Loucy (cell line): ENCODE data around the gene FLT1.

ENCODE experiments used
- H2AFZ ChIP-seq: fragments of 200-600 bp; sonication (generic); 2 replicates; pipeline ENCODE4 v1.6.0; 2016; ENCODE audit warnings: antibody characterized with exemption, mild to moderate bottlenecking, low read length, moderate library complexity
- H3F3A ChIP-seq: fragments of 200-600 bp; 2 replicates; pipeline ENCODE4 v1.6.0; 2016; ENCODE audit warnings: antibody characterized with exemption, low read depth, mild to moderate bottlenecking
- H3K27me3 ChIP-seq: fragments of 200-600 bp; sonication (generic); 2 replicates; pipeline ENCODE4 v1.6.1; 2014; ENCODE audit warnings: low read length, mild to moderate bottlenecking; ENCODE audit not compliant: insufficient read depth, poor library complexity, severe bottlenecking
- H3K36me3 ChIP-seq: fragments of 200-600 bp; sonication (generic); 2 replicates; pipeline ENCODE4 v1.6.1; 2016; ENCODE audit warnings: low read length; ENCODE audit not compliant: insufficient read depth
- H3K4me1 ChIP-seq: fragments of 200-600 bp; sonication (generic); 2 replicates; pipeline ENCODE4 v1.5.1; 2014; ENCODE audit warnings: low read length, mild to moderate bottlenecking; ENCODE audit not compliant: insufficient read depth, poor library complexity, severe bottlenecking
- H3K4me2 ChIP-seq: fragments of 200-600 bp; sonication (generic); 2 replicates; pipeline ENCODE4 v1.6.0; 2014; ENCODE audit warnings: antibody characterized with exemption, low read length, low read depth, mild to moderate bottlenecking; ENCODE audit not compliant: poor library complexity, severe bottlenecking
- H3K4me3 ChIP-seq: fragments of 200-600 bp; sonication (generic); 2 replicates; pipeline ENCODE4 v1.5.1; 2014; ENCODE audit warnings: low read length, mild to moderate bottlenecking, mixed read lengths; ENCODE audit not compliant: poor library complexity, severe bottlenecking
- H3K79me2 ChIP-seq: fragments of 200-600 bp; sonication (generic); 2 replicates; pipeline ENCODE4 v1.6.1; 2014; ENCODE audit warnings: low read length; ENCODE audit not compliant: insufficient read depth
- H3K9ac ChIP-seq: fragments of 200-600 bp; sonication (generic); 2 replicates; pipeline ENCODE4 v1.6.0; 2014; ENCODE audit warnings: mild to moderate bottlenecking, low read depth, low read length, moderate library complexity; ENCODE audit not compliant: poor library complexity, severe bottlenecking
- H3K9me2 ChIP-seq: fragments of 200-600 bp; sonication (generic); replicated peaks from 2 replicates; pipeline ENCODE4 v1.6.1; 2016; ENCODE audit warnings: low read depth, low read length, mixed read lengths
- H3K9me3 ChIP-seq: fragments of 200-600 bp; sonication (generic); 2 replicates; pipeline ENCODE4 v1.6.1; 2014; ENCODE audit warnings: mild to moderate bottlenecking, antibody characterized with exemption, low read length, low read depth; ENCODE audit not compliant: insufficient read depth
- H4K20me1 ChIP-seq: fragments of 200-600 bp; sonication (generic); 2 replicates; pipeline ENCODE4 v1.6.0; 2014; ENCODE audit warnings: antibody characterized with exemption, low read length, mild to moderate bottlenecking; ENCODE audit not compliant: insufficient read depth, poor library complexity, severe bottlenecking
- EZH2phosphoT487 ChIP-seq: fragments of 200-600 bp; IDR thresholded peaks from 2 replicates; pipeline ENCODE4 v1.6.1; 2018; ENCODE audit warnings: antibody characterized with exemption, mild to moderate bottlenecking, moderate library complexity, borderline replicate concordance
- TF ChIP-seq, protein P1 (sequence below): fragments of 200-600 bp; sonication (generic); conservative IDR thresholded peaks from 2 replicates; pipeline ENCODE4 v1.5.1; 2014; ENCODE audit warnings: mild to moderate bottlenecking, antibody characterized with exemption, low read length

Gene FLT1

DNA sequence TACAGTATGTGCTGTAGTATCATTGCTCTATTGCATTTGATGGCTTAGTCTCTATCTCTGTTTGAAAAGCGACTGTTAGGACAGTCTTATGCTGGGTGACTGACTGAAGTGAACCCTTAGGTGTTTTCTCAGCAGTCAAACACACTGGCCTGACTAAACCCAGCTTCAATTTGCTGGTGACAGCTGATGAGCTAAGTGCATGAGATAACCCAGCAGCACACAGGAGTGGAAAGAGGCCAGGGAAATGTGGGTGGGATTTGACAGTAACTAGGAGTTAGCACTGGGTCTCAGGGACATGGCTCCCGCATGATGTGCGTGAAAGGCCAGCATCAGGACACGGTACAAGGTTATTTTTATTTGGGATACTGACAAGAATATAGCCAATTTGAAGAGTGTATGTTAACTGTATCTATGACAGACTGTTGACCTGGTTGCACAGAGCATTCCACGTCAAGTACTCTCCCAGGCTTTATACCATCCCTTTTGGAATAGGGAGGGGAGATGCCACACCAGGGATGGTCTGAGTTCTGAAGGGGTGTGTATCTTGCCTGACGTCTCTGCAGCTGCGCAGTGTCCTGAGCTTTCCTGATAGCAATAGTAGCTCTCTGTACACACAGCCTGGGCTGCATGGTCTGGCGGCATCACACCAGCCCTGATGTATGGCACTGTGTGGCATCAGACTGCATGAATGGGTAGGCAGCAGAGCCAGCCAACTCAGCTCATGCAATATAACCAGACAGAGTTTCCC is 144.8 kb downstream of the FLT1 start:
- peaks cover 1% of the 10 kb centered on the region; the same call in 1 of the 2 replicates for H3K36me3 ChIP-seq
- H3K4me2 ChIP-seq = no peak overlapping the region
- H2AFZ ChIP-seq = no peak overlapping the region
- TF ChIP-seq, protein P1, sequence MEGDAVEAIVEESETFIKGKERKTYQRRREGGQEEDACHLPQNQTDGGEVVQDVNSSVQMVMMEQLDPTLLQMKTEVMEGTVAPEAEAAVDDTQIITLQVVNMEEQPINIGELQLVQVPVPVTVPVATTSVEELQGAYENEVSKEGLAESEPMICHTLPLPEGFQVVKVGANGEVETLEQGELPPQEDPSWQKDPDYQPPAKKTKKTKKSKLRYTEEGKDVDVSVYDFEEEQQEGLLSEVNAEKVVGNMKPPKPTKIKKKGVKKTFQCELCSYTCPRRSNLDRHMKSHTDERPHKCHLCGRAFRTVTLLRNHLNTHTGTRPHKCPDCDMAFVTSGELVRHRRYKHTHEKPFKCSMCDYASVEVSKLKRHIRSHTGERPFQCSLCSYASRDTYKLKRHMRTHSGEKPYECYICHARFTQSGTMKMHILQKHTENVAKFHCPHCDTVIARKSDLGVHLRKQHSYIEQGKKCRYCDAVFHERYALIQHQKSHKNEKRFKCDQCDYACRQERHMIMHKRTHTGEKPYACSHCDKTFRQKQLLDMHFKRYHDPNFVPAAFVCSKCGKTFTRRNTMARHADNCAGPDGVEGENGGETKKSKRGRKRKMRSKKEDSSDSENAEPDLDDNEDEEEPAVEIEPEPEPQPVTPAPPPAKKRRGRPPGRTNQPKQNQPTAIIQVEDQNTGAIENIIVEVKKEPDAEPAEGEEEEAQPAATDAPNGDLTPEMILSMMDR = no peak
- TF ChIP-seq EZH2phosphoT487 = no peak
- H3K9me2 ChIP-seq = no peaks in the 10 kb centered on the region
- peaks cover 17% of the 10 kb centered on the region for H3K4me1 ChIP-seq
- H3K79me2 ChIP-seq = no peaks in the 10 kb centered on the region
- H3K9me3 ChIP-seq = no peaks in the 10 kb centered on the region
- peaks cover 5% of the 10 kb centered on the region for H4K20me1 ChIP-seq
- no peak overlapping the region for H3K9ac ChIP-seq
- H3K27me3 ChIP-seq = peaks cover 8% of the 10 kb centered on the region
- H3K4me3 ChIP-seq = no peak overlapping the region
- H3F3A ChIP-seq = no peaks in the 10 kb centered on the region

DNA sequence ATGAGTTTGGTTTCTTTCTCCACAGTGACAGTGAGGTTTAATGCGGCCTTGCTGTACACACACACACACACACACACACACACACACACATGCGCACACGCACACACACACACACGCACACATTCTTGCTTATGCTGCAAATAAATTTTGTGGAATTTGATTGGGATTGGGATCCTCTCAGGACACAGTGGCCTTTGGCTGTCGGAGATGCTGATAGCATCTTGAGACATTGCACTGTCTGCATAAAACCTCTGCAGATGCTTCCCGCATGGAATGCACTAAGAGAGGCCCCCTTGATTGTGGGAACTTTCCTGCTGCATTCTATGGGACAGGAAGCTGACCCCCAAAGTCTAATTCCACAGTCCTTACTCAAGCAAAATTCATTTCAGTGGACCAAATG is 145.6 kb downstream of the FLT1 start:
- H3K79me2 ChIP-seq = no peaks in the 10 kb centered on the region
- H3K27me3 ChIP-seq = peaks cover 8% of the 10 kb centered on the region
- peaks cover 12% of the 10 kb centered on the region for H3K4me1 ChIP-seq
- no peak overlapping the region for H3K4me3 ChIP-seq
- no peak overlapping the region for H3K4me2 ChIP-seq
- H3K9me2 ChIP-seq = no peaks in the 10 kb centered on the region
- H4K20me1 ChIP-seq = peaks cover 5% of the 10 kb centered on the region
- peaks cover 5% of the 10 kb centered on the region; the same call in 1 of the 2 replicates for H3K36me3 ChIP-seq
- H2AFZ ChIP-seq = no peak overlapping the region
- no peaks in the 10 kb centered on the region for H3F3A ChIP-seq
- no peaks in the 10 kb centered on the region for H3K9me3 ChIP-seq
- H3K9ac ChIP-seq = no peak overlapping the region
- TF ChIP-seq, protein P1 = no peak
- no peak for TF ChIP-seq EZH2phosphoT487

DNA sequence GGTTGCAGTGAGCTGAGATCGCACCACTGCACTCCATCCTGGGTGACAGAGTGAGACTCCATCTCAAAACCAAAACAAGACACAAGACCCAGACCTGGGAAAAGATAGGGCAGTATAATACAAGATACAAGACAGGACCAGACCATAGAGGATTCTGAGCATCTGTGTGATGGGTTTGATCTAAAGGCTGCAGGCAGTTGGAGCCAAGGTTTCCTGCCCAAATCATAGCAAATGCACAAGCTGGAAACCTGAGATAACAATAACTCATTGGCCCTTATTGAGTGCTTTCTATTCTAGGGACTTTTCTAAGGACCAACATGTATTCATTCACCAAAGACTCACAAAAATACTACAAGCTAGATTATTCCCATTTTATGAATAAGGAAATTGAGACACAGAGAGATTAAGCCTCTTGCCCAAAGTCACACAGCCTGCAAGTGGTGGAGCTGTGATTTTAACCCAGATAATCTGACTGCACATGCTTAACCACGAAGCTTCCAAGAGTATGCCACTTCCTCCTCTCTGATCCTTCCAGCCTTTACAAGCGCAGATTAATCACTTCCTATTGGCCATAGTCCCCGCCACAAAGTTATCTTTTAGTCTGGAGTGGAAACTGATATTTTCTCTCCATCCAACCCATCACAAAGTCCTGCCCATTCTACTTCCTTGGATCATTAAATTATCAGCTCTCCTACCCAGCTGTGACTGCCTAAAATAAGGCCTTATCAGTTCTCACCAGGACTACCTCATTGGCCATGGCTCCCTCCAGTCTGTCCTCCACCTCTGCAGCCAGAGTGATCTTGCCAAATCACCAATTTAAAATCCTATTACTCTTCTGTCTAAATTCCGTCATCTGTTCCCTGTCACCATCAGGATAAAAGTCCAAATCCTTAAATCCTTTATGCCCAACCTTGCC is 147.2 kb downstream of the FLT1 start:
- no peak overlapping the region for H3K4me2 ChIP-seq
- peak; percentile 85 for TF ChIP-seq EZH2phosphoT487
- TF ChIP-seq, protein P1 = no peak
- no peak overlapping the region for H3K9ac ChIP-seq
- peaks cover 3% of the 10 kb centered on the region for H3K4me1 ChIP-seq
- H3K4me3 ChIP-seq = no peak overlapping the region
- no peaks in the 10 kb centered on the region for H3F3A ChIP-seq
- H2AFZ ChIP-seq = no peak overlapping the region
- H3K9me3 ChIP-seq = no peaks in the 10 kb centered on the region
- peaks cover 9% of the 10 kb centered on the region; the same call in 1 of the 2 replicates for H3K36me3 ChIP-seq
- H3K27me3 ChIP-seq = peaks cover 8% of the 10 kb centered on the region
- H3K9me2 ChIP-seq = no peaks in the 10 kb centered on the region
- H4K20me1 ChIP-seq = peaks cover 5% of the 10 kb centered on the region
- H3K79me2 ChIP-seq = no peaks in the 10 kb centered on the region
